K562 (cell line): ENCODE data around the gene ZNF488. TPM values are rescaled to one million over a fixed set of nuclear protein-coding genes. Genes with fewer than 3 reads are reported as not detected.

Source experiments
- ATAC-seq: fragments of 200-7000 bp; cut with Tn5 transposase; 3 replicates; pipeline ENCODE4 v1.9.1; 2020; ENCODE audit warnings: moderate library complexity
- BruUV-seq: library from RNA; stranded (reverse); fragments of 400-500 nt; replicated peaks from 2 replicates; lab custom pipeline; 2021; lab: Mats Ljungman, UMichigan
- CTCF ChIA-PET: fragments of 300-600 bp; formaldehyde crosslinking; extraction: SDS; loops from one replicate; lab custom pipeline; 2021; ENCODE audit warnings: low intra/inter-chr PET ratio; lab: Yijun Ruan, JAX
- POLR2A ChIA-PET: fragments of 300-600, 350-650 bp; sonication (Branson Sonifier 250); formaldehyde crosslinking; extraction: SDS; loops from one replicate; lab custom pipeline; 2021; ENCODE audit warnings: antibody characterized with exemption, inconsistent platforms; lab: Yijun Ruan, JAX
- DNase-seq, 4 experiments: peaks; one replicate each; pipeline versions ENCODE4 v3.0.0 to v3.0.0-alpha.2; 2011 to 2018; ENCODE audit warnings: low spot score in 3 of 4, mixed read lengths in 3 of 4; ENCODE audit errors: extremely low read depth in 1 of 4
- FAIRE-seq: peaks from 2 replicates; lab custom pipeline; 2011; peaks lifted over from hg19 to GRCh38; lab: Jason Lieb, UNC
- H2AFZ ChIP-seq: 2 replicates; pipeline ENCODE4 v1.6.0; 2011; ENCODE audit warnings: low read depth, low read length, control low read depth, inconsistent platforms
- H3K27ac ChIP-seq: fragments of 200-600 bp; 3 replicates; pipeline ENCODE4 v1.8.0; 2011; ENCODE audit warnings: low read depth, mild to moderate bottlenecking, control low read depth, inconsistent platforms, low read length, moderate library complexity, mixed read lengths; ENCODE audit errors: extremely low read depth
- H3K27me3 ChIP-seq, 2 experiments: fragments of 300-600 bp in 1 of 2; 2 replicates in 1 of 2; 3 replicates in 1 of 2; pipeline versions ENCODE4 v1.6.0 to v1.8.0; 2011; ENCODE audit warnings: inconsistent platforms in 2 of 2, low read length in 2 of 2, mild to moderate bottlenecking in 1 of 2, mixed read lengths in 1 of 2, moderate library complexity in 1 of 2; ENCODE audit not compliant: control insufficient read depth in 2 of 2, insufficient read depth in 2 of 2
- H3K36me3 ChIP-seq: fragments of 300-600 bp; 3 replicates; pipeline ENCODE4 v1.8.0; 2011; ENCODE audit warnings: mild to moderate bottlenecking, low read length, inconsistent platforms; ENCODE audit not compliant: control insufficient read depth, insufficient read depth
- H3K4me1 ChIP-seq, 2 experiments: fragments of 200-600 bp in 1 of 2; replicated peaks in 1 of 2; 2 replicates in 1 of 2; 3 replicates in 1 of 2; pipeline versions ENCODE4 v1.5.1 to v1.8.0; 2011; ENCODE audit warnings: inconsistent platforms in 2 of 2, low read length in 2 of 2, mild to moderate bottlenecking in 1 of 2, mixed read lengths in 1 of 2, moderate library complexity in 1 of 2; ENCODE audit not compliant: control insufficient read depth in 2 of 2, insufficient read depth in 2 of 2
- H3K4me2 ChIP-seq: 2 replicates; pipeline ENCODE4 v1.6.1; 2011; ENCODE audit warnings: low read length, control low read depth, inconsistent platforms, mixed read lengths; ENCODE audit not compliant: insufficient read depth
- H3K4me3 ChIP-seq: fragments of 200-600 bp; sonication (generic), shearing (Covaris generic); 2 replicates; pipeline ENCODE4 v1.5.1; 2016; ENCODE audit warnings: control low read depth, inconsistent platforms
- H3K79me2 ChIP-seq: fragments of 200-600 bp; 3 replicates; pipeline ENCODE4 v1.8.0; 2011; ENCODE audit warnings: low read length, inconsistent platforms; ENCODE audit not compliant: control insufficient read depth, insufficient read depth
- H3K9ac ChIP-seq, 2 experiments: 2 replicates each; pipeline versions ENCODE4 v1.6.0 to v1.6.1; 2011; ENCODE audit warnings: low read depth in 2 of 2, low read length in 2 of 2, control low read depth in 1 of 2, inconsistent platforms in 1 of 2, mild to moderate bottlenecking in 1 of 2, mixed read lengths in 1 of 2; ENCODE audit not compliant: insufficient read depth in 1 of 2
- H3K9me1 ChIP-seq: one replicate; pipeline ENCODE4 v1.6.0; 2011; ENCODE audit warnings: inconsistent platforms, mild to moderate bottlenecking, low read length, moderate library complexity; ENCODE audit not compliant: control insufficient read depth, insufficient read depth
- H3K9me3 ChIP-seq: replicated peaks from 2 replicates; pipeline ENCODE4 v1.5.1; 2011; ENCODE audit warnings: low read depth, low read length, inconsistent platforms; ENCODE audit not compliant: control insufficient read depth, insufficient read depth
- H4K20me1 ChIP-seq: replicated peaks from 2 replicates; pipeline ENCODE4 v1.6.1; 2011; ENCODE audit warnings: low read length, inconsistent platforms, mixed read lengths; ENCODE audit not compliant: control insufficient read depth, insufficient read depth
- CBFA2T3 ChIP-seq: fragments of 450-650 bp; IDR thresholded peaks from 2 replicates; pipeline ENCODE4 v1.6.1; 2017
- CTBP1 ChIP-seq: fragments of 450-650 bp; IDR thresholded peaks from 2 replicates; pipeline ENCODE4 v1.6.1; 2016; ENCODE audit warnings: borderline replicate concordance
- POLR2AphosphoS5 ChIP-seq: IDR thresholded peaks from 2 replicates; pipeline ENCODE4 v1.6.1; 2011; ENCODE audit warnings: mild to moderate bottlenecking, low read depth, low read length, moderate library complexity; ENCODE audit not compliant: control insufficient read depth, insufficient read depth
- RB1 ChIP-seq: fragments of 450-650 bp; IDR thresholded peaks from 2 replicates; pipeline ENCODE4 v1.6.1; 2017; ENCODE audit warnings: low read depth, mild to moderate bottlenecking
- ZC3H11A ChIP-seq: IDR thresholded peaks from 2 replicates; pipeline ENCODE4 v1.6.1; 2012; ENCODE audit warnings: low read depth, low read length, improper control_type of control experiment
- ZFP1 ChIP-seq: fragments of 450-650 bp; formaldehyde crosslinking; IDR thresholded peaks from 2 replicates; pipeline ENCODE4 v1.4.0; 2020; ENCODE audit warnings: mild to moderate bottlenecking, mixed read lengths
- ZNF41 ChIP-seq: fragments of 250-450 bp; sonication (Bioruptor Pico); conservative IDR thresholded peaks from 2 replicates; pipeline ENCODE4 v1.4.0; 2020; ENCODE audit warnings: mild to moderate bottlenecking
- ZNF592 ChIP-seq: fragments of 450-650 bp; IDR thresholded peaks from 2 replicates; pipeline ENCODE4 v1.6.1; 2017; ENCODE audit warnings: antibody characterized with exemption, mild to moderate bottlenecking
- ZNF695 ChIP-seq: fragments of 450-650 bp; formaldehyde crosslinking; IDR thresholded peaks from 2 replicates; pipeline ENCODE4 v1.4.0; 2020; ENCODE audit warnings: mild to moderate bottlenecking, moderate library complexity
- WGBS: fragments of 100-300 bp; shearing (Covaris generic); methylation state at CpG from one replicate; pipeline ENCODE4 v1.1.6; 2016; ENCODE audit warnings: low coverage, mixed read lengths; ENCODE audit not compliant: insufficient coverage; ENCODE audit errors: missing lambda C conversion rate; 5-methylcytosine and 5-hydroxymethylcytosine counted together
- in situ Hi-C: fragments of 300-500 bp; cut with MboI; formaldehyde crosslinking; loops from 4 replicates; pipeline ENCODE4 v1.15.0; 2018; ENCODE audit warnings: inconsistent platforms, mixed read lengths
- intact Hi-C: fragments of 100-400 bp; cut with micrococcal nuclease; formaldehyde crosslinking; loops from 2 replicates; pipeline ENCODE4 v1.14.2; 2022
- polyA plus RNA-seq, 8 experiments: library from polyadenylated mRNA; depleted of rRNA in 4 of 8; stranded (reverse) in 5 of 8; unstranded in 3 of 8; fragments of >200 nt; fragmentation: Nextera tagmentation in 2 of 8; fragmentation: Illumina TruSeq in 1 of 8; extraction: Ambion mirVana in 2 of 8; extraction: Trizol in 1 of 8; gene quantifications; 2 replicates each; pipeline versions ENCODE4 v1.2.1 to v1.2.3, GENCODE V29; 2011 to 2014; ENCODE audit warnings: inconsistent platforms in 1 of 8, missing spikeins in 1 of 8
- total RNA-seq, 7 experiments: library from RNA; depleted of rRNA in 6 of 7; stranded (reverse); fragments of >200 nt in 6 of 7; fragmentation: Illumina TruSeq in 2 of 7; extraction: Trizol in 2 of 7; gene quantifications; 2 replicates each; pipeline versions ENCODE4 v1.2.1 to v1.2.3, GENCODE V29; 2011 to 2021; ENCODE audit warnings: low replicate concordance in 1 of 7

ZNF488 gene
- total and polyA plus RNA-seq, 9 of the 15 experiments (the other 6 are each of a cell fraction or from before 2014, with no cell fraction given), result 0.03 to 0.09 (median 0.05) TPM; not detected in 3

DNA sequence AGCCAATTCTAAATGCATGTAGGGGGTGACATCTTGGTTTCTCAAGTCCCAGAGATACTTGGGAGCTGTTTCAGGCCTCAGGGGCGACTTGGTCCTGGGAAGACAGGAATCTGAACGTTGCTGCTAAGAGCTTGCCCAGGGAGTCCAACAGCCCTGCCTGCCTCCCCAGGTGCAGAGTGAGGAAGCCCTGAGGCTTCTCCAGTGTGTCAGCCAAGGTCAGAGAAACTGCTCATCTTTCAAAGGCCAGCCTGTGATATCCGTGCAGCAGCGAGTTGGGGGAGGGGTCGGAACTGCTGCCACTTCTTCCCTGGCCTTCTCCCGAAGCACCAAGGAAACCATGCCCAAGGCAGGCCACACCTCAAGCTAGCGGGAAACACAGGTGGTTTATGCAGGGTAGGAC, 52.1 kb downstream of the ZNF488 start:
- intact Hi-C loops, result no loop called here
- TF ChIP-seq CTBP1 (0 out of 2 replicates have a peak, but pooled peaks have one; percentile 21), POLR2AphosphoS5 (no peak), CBFA2T3 (0 out of 2 replicates have a peak, but pooled peaks have one; percentile 3), ZNF592 (0 out of 2 replicates have a peak, but pooled peaks have one; percentile 19), ZC3H11A (no peak), ZFP1 (CRISPR knock-in tag) (no peak), RB1 (0 out of 2 replicates have a peak, but pooled peaks have one; percentile 16), ZNF41 (CRISPR knock-in tag) (no peak), ZNF695 (CRISPR knock-in tag) (no peak)
- H3K27me3 ChIP-seq, result no peaks in the 10 kb centered on the region; a peak in 1 of 5 replicates
- FAIRE-seq (no peak), ATAC-seq (no peak), DNase-seq (no peak)
- H2AFZ ChIP-seq, result peak overlapping the region; percentile 45; the same call in 1 of the 2 replicates
- H3K4me1 ChIP-seq, result peaks cover 26% of the 10 kb centered on the region in 2 experiments
- H3K9me1 ChIP-seq, result no peaks in the 10 kb centered on the region
- H4K20me1 ChIP-seq, result no peaks in the 10 kb centered on the region
- ChIA-PET CTCF (no interaction called here), POLR2A (interaction anchor here (2.2 kb wide), 1 partner anchor 9 kb away, joined by 11 read pairs; no protein-coding TSS in a partner anchor)
- no peak overlapping the region for H3K4me3 ChIP-seq
- H3K36me3 ChIP-seq, result no peaks in the 10 kb centered on the region
- no peaks in the 10 kb centered on the region for H3K79me2 ChIP-seq
- in situ Hi-C loops, result no loop called here
- WGBS, result 18% methylated on average over 7 of the region's 7 CpGs
- BruUV-seq, result no TSS peak
- H3K9me3 ChIP-seq, result no peaks in the 10 kb centered on the region
- no peak overlapping the region for H3K4me2 ChIP-seq
- no peak overlapping the region for H3K27ac ChIP-seq
- H3K9ac ChIP-seq, result peak overlapping the region in 1 of 2 experiments; percentile 75; a peak in 2 of 4 replicates
